ENCODE measurements around the gene VAMP3.

VAMP3 gene

GRCh38 chr1:7813677-7814373 lies 42.7 kb downstream of the VAMP3 start:
- no peak for DNase-seq (ENCODE audit: low read depth in 2 of 2)

- DNase-seq (ENCODE audit: low read depth in 2 of 2) = no peak
Measured at GRCh38 chr1:7821282-7821681, 50.2 kb downstream of the VAMP3 start.

GRCh38 chr1:7824701-7825100 lies 53.6 kb downstream of the VAMP3 start:
- no peak for DNase-seq (ENCODE audit: low read depth in 2 of 2)

GRCh38 chr1:7826363-7826762 lies 55.3 kb downstream of the VAMP3 start:
- DNase-seq (ENCODE audit: low read depth in 2 of 2) = no peak

GRCh38 chr1:7827126-7827955 lies 56.2 kb downstream of the VAMP3 start:
- peak in 1 of 2 donors; percentile 20 for DNase-seq (ENCODE audit: low read depth in 2 of 2)

All from stimulated activated CD4-positive, alpha-beta T cell treated with anti-CD3 and anti-CD28 coated beads, Interleukin-15, amount 100 ng/mL, for 48 hours (primary cell).